ENCODE results near the gene HES5.

Gene HES5

DNA sequence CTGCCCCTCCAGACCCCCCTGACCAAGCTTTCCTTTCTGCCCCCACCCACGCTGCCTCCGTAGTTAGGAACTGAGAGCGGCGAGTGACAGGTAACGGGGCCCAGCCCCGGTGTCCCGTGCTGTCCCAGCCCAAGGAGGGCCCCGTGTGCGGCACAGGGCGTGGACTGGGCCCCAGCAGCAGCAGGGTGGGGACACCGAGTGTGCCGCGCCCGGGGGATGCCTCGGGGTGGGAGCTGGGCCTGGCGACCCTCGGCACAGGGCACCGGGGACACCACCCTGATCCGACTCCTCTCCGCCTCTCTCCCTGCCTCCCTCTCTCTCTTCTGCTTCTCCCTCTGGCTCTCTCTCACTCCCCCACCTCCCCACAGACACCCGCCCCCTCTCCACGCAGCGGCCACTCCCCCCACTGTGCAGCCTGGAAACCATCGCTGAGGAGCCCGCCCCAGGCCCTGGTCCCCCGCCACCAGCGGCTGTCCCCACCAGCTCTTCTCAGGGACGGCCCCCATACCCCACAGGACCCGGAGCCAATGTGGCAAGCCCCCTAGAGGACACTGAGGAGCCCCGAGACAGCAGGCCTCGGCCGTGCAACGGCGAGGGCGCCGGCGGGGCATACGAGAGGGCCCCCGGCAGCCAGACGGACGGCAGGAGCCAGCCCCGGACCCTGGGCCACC is 26.4 kb downstream of the HES5 start:
- Histone ChIP-seq H3K27me3 (ENCODE audit: low read length) (no peaks in the 10 kb centered on the region), H3K27ac (ENCODE audit: low read depth, low read length) (no peak overlapping the region), H3K36me3 (ENCODE audit: low read length) (no peaks in the 10 kb centered on the region), H3K4me2 (ENCODE audit: low read depth, low read length, poor library complexity, severe bottlenecking) (no peak overlapping the region), H2AFZ (ENCODE audit: low read depth, low read length, severe bottlenecking) (no peak overlapping the region), H3F3A (ENCODE audit: insufficient read depth) (no peaks in the 10 kb centered on the region), H3K9me2 (replicated peaks; ENCODE audit: insufficient read depth, low read length) (no peaks in the 10 kb centered on the region), H3K4me3 (ENCODE audit: insufficient read depth, low read length, poor library complexity, severe bottlenecking) (no peak overlapping the region), H3K9ac (ENCODE audit: low read length) (no peak overlapping the region), H3K9me3 (ENCODE audit: insufficient read depth, low read length) (no peaks in the 10 kb centered on the region), H3K79me2 (ENCODE audit: insufficient read depth, low read length) (no peaks in the 10 kb centered on the region), H4K20me1 (ENCODE audit: low read depth, low read length) (no peaks in the 10 kb centered on the region)
- TF ChIP-seq, protein P1, sequence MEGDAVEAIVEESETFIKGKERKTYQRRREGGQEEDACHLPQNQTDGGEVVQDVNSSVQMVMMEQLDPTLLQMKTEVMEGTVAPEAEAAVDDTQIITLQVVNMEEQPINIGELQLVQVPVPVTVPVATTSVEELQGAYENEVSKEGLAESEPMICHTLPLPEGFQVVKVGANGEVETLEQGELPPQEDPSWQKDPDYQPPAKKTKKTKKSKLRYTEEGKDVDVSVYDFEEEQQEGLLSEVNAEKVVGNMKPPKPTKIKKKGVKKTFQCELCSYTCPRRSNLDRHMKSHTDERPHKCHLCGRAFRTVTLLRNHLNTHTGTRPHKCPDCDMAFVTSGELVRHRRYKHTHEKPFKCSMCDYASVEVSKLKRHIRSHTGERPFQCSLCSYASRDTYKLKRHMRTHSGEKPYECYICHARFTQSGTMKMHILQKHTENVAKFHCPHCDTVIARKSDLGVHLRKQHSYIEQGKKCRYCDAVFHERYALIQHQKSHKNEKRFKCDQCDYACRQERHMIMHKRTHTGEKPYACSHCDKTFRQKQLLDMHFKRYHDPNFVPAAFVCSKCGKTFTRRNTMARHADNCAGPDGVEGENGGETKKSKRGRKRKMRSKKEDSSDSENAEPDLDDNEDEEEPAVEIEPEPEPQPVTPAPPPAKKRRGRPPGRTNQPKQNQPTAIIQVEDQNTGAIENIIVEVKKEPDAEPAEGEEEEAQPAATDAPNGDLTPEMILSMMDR (IDR thresholded peaks at IDR 0.05; ENCODE audit: insufficient read depth, low read length, poor library complexity, severe bottlenecking): no peak
- TF ChIP-seq EZH2phosphoT487 (conservative IDR thresholded peaks at IDR 0.05; ENCODE audit: low read length): no peak

DNA sequence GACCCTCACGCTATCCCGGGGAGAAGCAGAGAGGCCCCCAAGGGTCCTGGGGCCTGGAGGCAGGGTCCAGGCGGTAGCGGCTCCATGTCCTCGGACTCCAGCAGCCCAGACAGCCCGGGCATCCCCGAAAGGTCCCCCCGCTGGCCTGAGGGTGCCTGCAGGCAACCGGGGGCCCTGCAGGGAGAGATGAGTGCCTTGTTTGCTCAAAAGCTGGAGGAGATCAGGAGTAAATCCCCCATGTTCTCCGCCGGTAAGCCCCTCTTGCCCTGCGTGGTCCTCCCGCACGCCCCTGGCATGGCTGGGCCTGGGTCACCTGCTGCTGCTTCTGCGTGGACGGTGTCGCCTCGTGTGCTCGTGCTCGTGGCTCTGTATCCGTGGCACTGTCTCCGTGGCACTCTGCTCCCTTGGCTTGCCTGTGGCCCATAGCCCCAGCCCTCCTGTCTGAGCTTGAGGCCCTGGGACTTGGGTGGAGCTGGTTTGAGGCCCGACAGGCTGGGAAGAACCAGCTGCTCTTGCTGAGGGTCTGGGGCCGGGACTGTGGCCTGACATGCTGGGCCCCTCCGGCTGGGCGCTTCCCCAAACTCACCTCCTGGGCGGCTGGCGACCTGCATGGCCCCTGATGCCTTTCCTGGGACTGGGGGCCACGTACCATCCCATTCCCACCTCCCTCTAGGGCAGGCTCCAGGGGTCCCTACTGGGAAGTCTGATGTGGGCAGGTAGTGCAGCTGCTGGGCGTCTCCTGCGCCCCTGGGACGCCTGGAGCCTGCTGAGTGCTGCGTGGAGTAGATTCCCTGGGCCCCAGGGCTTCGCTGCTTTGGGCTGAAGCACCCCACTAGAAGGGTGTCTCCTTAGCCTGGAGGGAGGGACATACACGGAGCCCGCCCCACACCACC is 27.2 kb downstream of the HES5 start:
- H3K4me2 ChIP-seq (ENCODE audit: low read depth, low read length, poor library complexity, severe bottlenecking): no peak overlapping the region
- no peak overlapping the region for H3K9ac ChIP-seq (ENCODE audit: low read length)
- no peaks in the 10 kb centered on the region for H3K9me3 ChIP-seq (ENCODE audit: insufficient read depth, low read length)
- no peak overlapping the region for H2AFZ ChIP-seq (ENCODE audit: low read depth, low read length, severe bottlenecking)
- no peak overlapping the region for H3K27ac ChIP-seq (ENCODE audit: low read depth, low read length)
- no peaks in the 10 kb centered on the region for H4K20me1 ChIP-seq (ENCODE audit: low read depth, low read length)
- no peaks in the 10 kb centered on the region for H3K9me2 ChIP-seq (replicated peaks; ENCODE audit: insufficient read depth, low read length)
- H3K4me3 ChIP-seq (ENCODE audit: insufficient read depth, low read length, poor library complexity, severe bottlenecking): no peak overlapping the region
- no peaks in the 10 kb centered on the region for H3K79me2 ChIP-seq (ENCODE audit: insufficient read depth, low read length)
- H3K36me3 ChIP-seq (ENCODE audit: low read length): no peaks in the 10 kb centered on the region
- no peaks in the 10 kb centered on the region for H3F3A ChIP-seq (ENCODE audit: insufficient read depth)
- H3K27me3 ChIP-seq (ENCODE audit: low read length): no peaks in the 10 kb centered on the region
- no peak for TF ChIP-seq EZH2phosphoT487 (conservative IDR thresholded peaks at IDR 0.05; ENCODE audit: low read length)
- TF ChIP-seq, protein P1 (IDR thresholded peaks at IDR 0.05; ENCODE audit: insufficient read depth, low read length, poor library complexity, severe bottlenecking): no peak

DNA sequence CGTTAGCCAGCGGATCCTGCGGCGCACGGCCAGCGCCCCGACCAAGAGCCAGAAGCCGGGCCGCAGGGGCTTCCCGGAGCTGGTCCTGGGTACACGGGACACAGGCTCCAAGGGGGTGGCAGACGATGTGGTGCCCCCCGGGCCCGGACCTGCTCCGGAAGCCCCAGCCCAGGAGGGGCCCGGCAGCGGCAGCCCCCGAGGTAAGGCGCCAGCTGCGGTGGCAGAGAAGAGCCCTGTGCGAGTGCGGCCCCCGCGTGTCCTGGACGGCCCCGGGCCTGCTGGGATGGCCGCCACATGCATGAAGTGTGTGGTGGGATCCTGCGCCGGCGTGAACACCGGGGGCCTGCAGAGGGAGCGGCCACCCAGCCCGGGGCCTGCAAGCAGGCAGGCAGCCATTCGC is 27.9 kb downstream of the HES5 start:
- Histone ChIP-seq H3K9ac (ENCODE audit: low read length) (no peak overlapping the region), H3K9me2 (replicated peaks; ENCODE audit: insufficient read depth, low read length) (no peaks in the 10 kb centered on the region), H3F3A (ENCODE audit: insufficient read depth) (no peaks in the 10 kb centered on the region), H3K79me2 (ENCODE audit: insufficient read depth, low read length) (no peaks in the 10 kb centered on the region), H3K4me2 (ENCODE audit: low read depth, low read length, poor library complexity, severe bottlenecking) (no peak overlapping the region), H3K4me3 (ENCODE audit: insufficient read depth, low read length, poor library complexity, severe bottlenecking) (no peak overlapping the region), H3K27ac (ENCODE audit: low read depth, low read length) (no peak overlapping the region), H2AFZ (ENCODE audit: low read depth, low read length, severe bottlenecking) (no peak overlapping the region), H4K20me1 (ENCODE audit: low read depth, low read length) (no peaks in the 10 kb centered on the region), H3K36me3 (ENCODE audit: low read length) (no peaks in the 10 kb centered on the region), H3K9me3 (ENCODE audit: insufficient read depth, low read length) (no peaks in the 10 kb centered on the region), H3K27me3 (ENCODE audit: low read length) (no peaks in the 10 kb centered on the region)
- TF ChIP-seq EZH2phosphoT487 (conservative IDR thresholded peaks at IDR 0.05; ENCODE audit: low read length): no peak
- TF ChIP-seq, protein P1 (IDR thresholded peaks at IDR 0.05; ENCODE audit: insufficient read depth, low read length, poor library complexity, severe bottlenecking): no peak

Measured in SU-DHL-6 (cell line).